WTC11 (cell line): ENCODE results near the gene OXGR1. TPM values are rescaled to one million over a fixed set of nuclear protein-coding genes. Genes with fewer than 3 reads are reported as not detected.
A peak's percentile ranks its signal among the peaks of the same experiment; 100 is the strongest.

Source experiments
- ESRRA ChIP-seq: sonication (generic); formaldehyde crosslinking; IDR thresholded peaks from 2 replicates; pipeline ENCODE4 v1.8.1; 2022; ENCODE audit warnings: mild to moderate bottlenecking, missing genetic modification reagents, borderline replicate concordance
- FOXP1 ChIP-seq: sonication (generic); formaldehyde crosslinking; IDR thresholded peaks from 2 replicates; pipeline ENCODE4 v1.8.0; 2022; ENCODE audit warnings: missing genetic modification reagents, mild to moderate bottlenecking, moderate library complexity, borderline replicate concordance
- GTF2I ChIP-seq: fragments of 250-450 bp; sonication (Bioruptor Pico); conservative IDR thresholded peaks from 2 replicates; pipeline ENCODE4 v1.4.0; 2021; ENCODE audit warnings: mild to moderate bottlenecking
- MLX ChIP-seq: sonication (generic); formaldehyde crosslinking; IDR thresholded peaks from 2 replicates; pipeline ENCODE4 v1.8.1; 2023; ENCODE audit warnings: mild to moderate bottlenecking, missing genetic modification reagents, moderate library complexity
- NFATC4 ChIP-seq: fragments of 250-450 bp; sonication (Bioruptor Pico); IDR thresholded peaks from 2 replicates; pipeline ENCODE4 v1.9.0; 2021; ENCODE audit warnings: mild to moderate bottlenecking
- NR2C2 ChIP-seq: sonication (generic); formaldehyde crosslinking; IDR thresholded peaks from 2 replicates; pipeline ENCODE4 v1.8.0; 2022; ENCODE audit warnings: mild to moderate bottlenecking, missing genetic modification reagents
- NR3C1 ChIP-seq: sonication (generic); formaldehyde crosslinking; conservative IDR thresholded peaks from 2 replicates; pipeline ENCODE4 v1.8.1; 2023; ENCODE audit warnings: low read depth, mild to moderate bottlenecking, missing genetic modification reagents
- RORB ChIP-seq: fragments of 250-450 bp; sonication (Bioruptor Pico); IDR thresholded peaks from 2 replicates; pipeline ENCODE4 v1.9.0; 2021; ENCODE audit warnings: mild to moderate bottlenecking
- TEAD4 ChIP-seq: sonication (generic); formaldehyde crosslinking; IDR thresholded peaks from 2 replicates; pipeline ENCODE4 v1.8.0; 2022; ENCODE audit warnings: mild to moderate bottlenecking, missing genetic modification reagents
- USF2 ChIP-seq: sonication (generic); formaldehyde crosslinking; IDR thresholded peaks from 2 replicates; pipeline ENCODE4 v1.8.1; 2023; ENCODE audit warnings: mild to moderate bottlenecking, missing genetic modification reagents, moderate library complexity
- ZBTB21 ChIP-seq: sonication (generic); formaldehyde crosslinking; IDR thresholded peaks from 2 replicates; pipeline ENCODE4 v1.8.1; 2023; ENCODE audit warnings: mild to moderate bottlenecking, missing genetic modification reagents, borderline replicate concordance
- ZNF232 ChIP-seq: sonication (generic); formaldehyde crosslinking; IDR thresholded peaks from 2 replicates; pipeline ENCODE4 v1.8.0; 2022; ENCODE audit warnings: mild to moderate bottlenecking, missing genetic modification reagents
- ZNF263 ChIP-seq: sonication (generic); formaldehyde crosslinking; IDR thresholded peaks from 2 replicates; pipeline ENCODE4 v1.8.1; 2022; ENCODE audit warnings: low read depth, mild to moderate bottlenecking, moderate library complexity, missing genetic modification reagents
- ZNF416 ChIP-seq: fragments of 250-450 bp; sonication (Bioruptor Pico); IDR thresholded peaks from 2 replicates; pipeline ENCODE4 v1.9.0; 2021; ENCODE audit warnings: mild to moderate bottlenecking, inconsistent platforms
- ZNF425 ChIP-seq: fragments of 250-450 bp; sonication (Bioruptor Pico); conservative IDR thresholded peaks from 2 replicates; pipeline ENCODE4 v1.9.0; 2021; ENCODE audit warnings: mild to moderate bottlenecking
- ZNF671 ChIP-seq: fragments of 250-450 bp; sonication (Bioruptor Pico); IDR thresholded peaks from 2 replicates; pipeline ENCODE4 v1.8.0; 2021; ENCODE audit warnings: mild to moderate bottlenecking
- ZSCAN18 ChIP-seq: fragments of 250-450 bp; sonication (Bioruptor Pico); IDR thresholded peaks from 2 replicates; pipeline ENCODE4 v2.1.2; 2022; ENCODE audit warnings: mild to moderate bottlenecking, moderate library complexity
- total RNA-seq: library from RNA; stranded (reverse); gene quantifications from 3 replicates; pipeline ENCODE4 v1.2.3, GENCODE V29; 2021
- TF ChIP-seq, protein P1 (sequence below): sonication (generic); formaldehyde crosslinking; IDR thresholded peaks from 2 replicates; pipeline ENCODE4 v1.8.1; 2022; ENCODE audit warnings: missing genetic modification reagents, borderline replicate concordance
- TF ChIP-seq, protein P2 (sequence below): sonication (generic); formaldehyde crosslinking; IDR thresholded peaks from 2 replicates; pipeline ENCODE4 v1.8.0; 2023; ENCODE audit warnings: missing genetic modification reagents
- TF ChIP-seq, protein P3 (sequence below): sonication (generic); formaldehyde crosslinking; IDR thresholded peaks from 2 replicates; pipeline ENCODE4 v1.8.1; 2023; ENCODE audit warnings: mild to moderate bottlenecking, missing genetic modification reagents, borderline replicate concordance
- TF ChIP-seq, protein P4 (sequence below): sonication (generic); formaldehyde crosslinking; conservative IDR thresholded peaks from 2 replicates; pipeline ENCODE4 v1.8.1; 2022; ENCODE audit warnings: mild to moderate bottlenecking, missing genetic modification reagents
- TF ChIP-seq, protein P5 (sequence below): sonication (generic); formaldehyde crosslinking; conservative IDR thresholded peaks from 2 replicates; pipeline ENCODE4 v1.8.1; 2023; ENCODE audit warnings: mild to moderate bottlenecking, low read depth, missing genetic modification reagents, moderate library complexity

The OXGR1 gene
- total RNA-seq, 1 experiment from 2014 or later = 0.39 TPM

GRCh38 chr13:96994017-96994857 lies at the start of gene OXGR1 (continued):
- TF ChIP-seq NR2C2 (CRISPR knock-in tag) (no peak), RORB (CRISPR knock-in tag) (no peak), ZNF416 (no peak), TEAD4 (CRISPR knock-in tag) (no peak), MLX (CRISPR knock-in tag) (no peak), ESRRA (CRISPR knock-in tag) (0 out of 2 replicates have a peak, but pooled peaks have one; percentile 38), ZNF425 (CRISPR knock-in tag) (no peak), ZNF232 (CRISPR knock-in tag) (0 out of 2 replicates have a peak, but pooled peaks have one; percentile 38), FOXP1 (CRISPR knock-in tag) (peak; percentile 83), ZNF671 (CRISPR knock-in tag) (no peak), GTF2I (CRISPR knock-in tag) (no peak), NFATC4 (CRISPR knock-in tag) (no peak), NR3C1 (CRISPR knock-in tag) (no peak), ZNF263 (CRISPR knock-in tag) (no peak), ZBTB21 (no peak), USF2 (CRISPR knock-in tag) (no peak), ZSCAN18 (CRISPR knock-in tag) (no peak)
- TF ChIP-seq, protein P1, sequence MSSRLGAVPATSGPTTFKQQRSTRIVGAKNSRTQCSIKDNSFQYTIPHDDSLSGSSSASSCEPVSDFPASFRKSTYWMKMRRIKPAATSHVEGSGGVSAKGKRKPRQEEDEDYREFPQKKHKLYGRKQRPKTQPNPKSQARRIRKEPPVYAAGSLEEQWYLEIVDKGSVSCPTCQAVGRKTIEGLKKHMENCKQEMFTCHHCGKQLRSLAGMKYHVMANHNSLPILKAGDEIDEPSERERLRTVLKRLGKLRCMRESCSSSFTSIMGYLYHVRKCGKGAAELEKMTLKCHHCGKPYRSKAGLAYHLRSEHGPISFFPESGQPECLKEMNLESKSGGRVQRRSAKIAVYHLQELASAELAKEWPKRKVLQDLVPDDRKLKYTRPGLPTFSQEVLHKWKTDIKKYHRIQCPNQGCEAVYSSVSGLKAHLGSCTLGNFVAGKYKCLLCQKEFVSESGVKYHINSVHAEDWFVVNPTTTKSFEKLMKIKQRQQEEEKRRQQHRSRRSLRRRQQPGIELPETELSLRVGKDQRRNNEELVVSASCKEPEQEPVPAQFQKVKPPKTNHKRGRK (CRISPR knock-in tag) = no peak
- TF ChIP-seq, protein P2, sequence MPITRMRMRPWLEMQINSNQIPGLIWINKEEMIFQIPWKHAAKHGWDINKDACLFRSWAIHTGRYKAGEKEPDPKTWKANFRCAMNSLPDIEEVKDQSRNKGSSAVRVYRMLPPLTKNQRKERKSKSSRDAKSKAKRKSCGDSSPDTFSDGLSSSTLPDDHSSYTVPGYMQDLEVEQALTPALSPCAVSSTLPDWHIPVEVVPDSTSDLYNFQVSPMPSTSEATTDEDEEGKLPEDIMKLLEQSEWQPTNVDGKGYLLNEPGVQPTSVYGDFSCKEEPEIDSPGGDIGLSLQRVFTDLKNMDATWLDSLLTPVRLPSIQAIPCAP (CRISPR knock-in tag) = no peak
- TF ChIP-seq, protein P3, sequence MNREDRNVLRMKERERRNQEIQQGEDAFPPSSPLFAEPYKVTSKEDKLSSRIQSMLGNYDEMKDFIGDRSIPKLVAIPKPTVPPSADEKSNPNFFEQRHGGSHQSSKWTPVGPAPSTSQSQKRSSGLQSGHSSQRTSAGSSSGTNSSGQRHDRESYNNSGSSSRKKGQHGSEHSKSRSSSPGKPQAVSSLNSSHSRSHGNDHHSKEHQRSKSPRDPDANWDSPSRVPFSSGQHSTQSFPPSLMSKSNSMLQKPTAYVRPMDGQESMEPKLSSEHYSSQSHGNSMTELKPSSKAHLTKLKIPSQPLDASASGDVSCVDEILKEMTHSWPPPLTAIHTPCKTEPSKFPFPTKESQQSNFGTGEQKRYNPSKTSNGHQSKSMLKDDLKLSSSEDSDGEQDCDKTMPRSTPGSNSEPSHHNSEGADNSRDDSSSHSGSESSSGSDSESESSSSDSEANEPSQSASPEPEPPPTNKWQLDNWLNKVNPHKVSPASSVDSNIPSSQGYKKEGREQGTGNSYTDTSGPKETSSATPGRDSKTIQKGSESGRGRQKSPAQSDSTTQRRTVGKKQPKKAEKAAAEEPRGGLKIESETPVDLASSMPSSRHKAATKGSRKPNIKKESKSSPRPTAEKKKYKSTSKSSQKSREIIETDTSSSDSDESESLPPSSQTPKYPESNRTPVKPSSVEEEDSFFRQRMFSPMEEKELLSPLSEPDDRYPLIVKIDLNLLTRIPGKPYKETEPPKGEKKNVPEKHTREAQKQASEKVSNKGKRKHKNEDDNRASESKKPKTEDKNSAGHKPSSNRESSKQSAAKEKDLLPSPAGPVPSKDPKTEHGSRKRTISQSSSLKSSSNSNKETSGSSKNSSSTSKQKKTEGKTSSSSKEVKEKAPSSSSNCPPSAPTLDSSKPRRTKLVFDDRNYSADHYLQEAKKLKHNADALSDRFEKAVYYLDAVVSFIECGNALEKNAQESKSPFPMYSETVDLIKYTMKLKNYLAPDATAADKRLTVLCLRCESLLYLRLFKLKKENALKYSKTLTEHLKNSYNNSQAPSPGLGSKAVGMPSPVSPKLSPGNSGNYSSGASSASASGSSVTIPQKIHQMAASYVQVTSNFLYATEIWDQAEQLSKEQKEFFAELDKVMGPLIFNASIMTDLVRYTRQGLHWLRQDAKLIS (CRISPR knock-in tag) = no peak
- TF ChIP-seq, protein P4, sequence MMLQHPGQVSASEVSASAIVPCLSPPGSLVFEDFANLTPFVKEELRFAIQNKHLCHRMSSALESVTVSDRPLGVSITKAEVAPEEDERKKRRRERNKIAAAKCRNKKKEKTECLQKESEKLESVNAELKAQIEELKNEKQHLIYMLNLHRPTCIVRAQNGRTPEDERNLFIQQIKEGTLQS = no peak
- TF ChIP-seq, protein P5, sequence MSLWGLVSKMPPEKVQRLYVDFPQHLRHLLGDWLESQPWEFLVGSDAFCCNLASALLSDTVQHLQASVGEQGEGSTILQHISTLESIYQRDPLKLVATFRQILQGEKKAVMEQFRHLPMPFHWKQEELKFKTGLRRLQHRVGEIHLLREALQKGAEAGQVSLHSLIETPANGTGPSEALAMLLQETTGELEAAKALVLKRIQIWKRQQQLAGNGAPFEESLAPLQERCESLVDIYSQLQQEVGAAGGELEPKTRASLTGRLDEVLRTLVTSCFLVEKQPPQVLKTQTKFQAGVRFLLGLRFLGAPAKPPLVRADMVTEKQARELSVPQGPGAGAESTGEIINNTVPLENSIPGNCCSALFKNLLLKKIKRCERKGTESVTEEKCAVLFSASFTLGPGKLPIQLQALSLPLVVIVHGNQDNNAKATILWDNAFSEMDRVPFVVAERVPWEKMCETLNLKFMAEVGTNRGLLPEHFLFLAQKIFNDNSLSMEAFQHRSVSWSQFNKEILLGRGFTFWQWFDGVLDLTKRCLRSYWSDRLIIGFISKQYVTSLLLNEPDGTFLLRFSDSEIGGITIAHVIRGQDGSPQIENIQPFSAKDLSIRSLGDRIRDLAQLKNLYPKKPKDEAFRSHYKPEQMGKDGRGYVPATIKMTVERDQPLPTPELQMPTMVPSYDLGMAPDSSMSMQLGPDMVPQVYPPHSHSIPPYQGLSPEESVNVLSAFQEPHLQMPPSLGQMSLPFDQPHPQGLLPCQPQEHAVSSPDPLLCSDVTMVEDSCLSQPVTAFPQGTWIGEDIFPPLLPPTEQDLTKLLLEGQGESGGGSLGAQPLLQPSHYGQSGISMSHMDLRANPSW = no peak
